ENCODE results near the gene SPAG6. TPM values are rescaled to one million over a fixed set of nuclear protein-coding genes. Genes with fewer than 3 reads are reported as not detected.

SPAG6 gene
- total RNA-seq, 1 experiment from 2014 or later: not detected

DNA sequence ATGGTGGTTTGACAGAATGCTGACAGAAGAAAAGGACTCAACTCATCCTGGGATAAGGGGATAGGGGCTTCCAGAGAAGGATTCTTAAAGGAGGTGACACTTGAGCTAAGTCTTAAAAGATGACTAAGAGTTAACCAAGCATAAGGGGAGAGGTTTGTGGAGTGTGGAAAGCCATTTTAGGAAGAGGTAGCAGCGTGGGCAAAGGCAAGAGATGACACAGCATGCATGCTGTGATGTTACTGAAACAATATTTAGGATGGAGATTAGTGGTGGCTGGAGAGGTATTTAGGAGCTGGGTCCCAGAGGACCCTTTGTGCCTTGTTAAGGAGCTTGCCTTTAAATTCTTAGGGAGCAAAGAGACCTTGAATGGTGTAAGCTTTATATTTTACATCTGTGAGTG lies 65.1 kb downstream of the SPAG6 start:
- Mint-ChIP-seq H3K9me3 (ENCODE audit: low read depth, unreplicated experiment) (peaks cover 2% of the 10 kb centered on the region), H3K4me3 (ENCODE audit: low read depth, unreplicated experiment) (no peak overlapping the region), H3K27me3 (ENCODE audit: unreplicated experiment) (no peaks in the 10 kb centered on the region), H3K4me1 (ENCODE audit: low read depth, unreplicated experiment) (no peaks in the 10 kb centered on the region), H3K27ac (ENCODE audit: unreplicated experiment) (no peak overlapping the region), H3K36me3 (ENCODE audit: insufficient read depth, unreplicated experiment) (no peaks in the 10 kb centered on the region)
- TF ChIP-seq, protein P1, sequence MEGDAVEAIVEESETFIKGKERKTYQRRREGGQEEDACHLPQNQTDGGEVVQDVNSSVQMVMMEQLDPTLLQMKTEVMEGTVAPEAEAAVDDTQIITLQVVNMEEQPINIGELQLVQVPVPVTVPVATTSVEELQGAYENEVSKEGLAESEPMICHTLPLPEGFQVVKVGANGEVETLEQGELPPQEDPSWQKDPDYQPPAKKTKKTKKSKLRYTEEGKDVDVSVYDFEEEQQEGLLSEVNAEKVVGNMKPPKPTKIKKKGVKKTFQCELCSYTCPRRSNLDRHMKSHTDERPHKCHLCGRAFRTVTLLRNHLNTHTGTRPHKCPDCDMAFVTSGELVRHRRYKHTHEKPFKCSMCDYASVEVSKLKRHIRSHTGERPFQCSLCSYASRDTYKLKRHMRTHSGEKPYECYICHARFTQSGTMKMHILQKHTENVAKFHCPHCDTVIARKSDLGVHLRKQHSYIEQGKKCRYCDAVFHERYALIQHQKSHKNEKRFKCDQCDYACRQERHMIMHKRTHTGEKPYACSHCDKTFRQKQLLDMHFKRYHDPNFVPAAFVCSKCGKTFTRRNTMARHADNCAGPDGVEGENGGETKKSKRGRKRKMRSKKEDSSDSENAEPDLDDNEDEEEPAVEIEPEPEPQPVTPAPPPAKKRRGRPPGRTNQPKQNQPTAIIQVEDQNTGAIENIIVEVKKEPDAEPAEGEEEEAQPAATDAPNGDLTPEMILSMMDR (IDR thresholded peaks at IDR 0.05; ENCODE audit: unreplicated experiment): no peak
- intact Hi-C loops (cut with micrococcal nuclease; ENCODE audit: unreplicated experiment): no loop called here
- CTCF ChIA-PET: no interaction called here
- BruUV-seq (replicated peaks): no TSS peak
- DNase-seq: no peak

DNA sequence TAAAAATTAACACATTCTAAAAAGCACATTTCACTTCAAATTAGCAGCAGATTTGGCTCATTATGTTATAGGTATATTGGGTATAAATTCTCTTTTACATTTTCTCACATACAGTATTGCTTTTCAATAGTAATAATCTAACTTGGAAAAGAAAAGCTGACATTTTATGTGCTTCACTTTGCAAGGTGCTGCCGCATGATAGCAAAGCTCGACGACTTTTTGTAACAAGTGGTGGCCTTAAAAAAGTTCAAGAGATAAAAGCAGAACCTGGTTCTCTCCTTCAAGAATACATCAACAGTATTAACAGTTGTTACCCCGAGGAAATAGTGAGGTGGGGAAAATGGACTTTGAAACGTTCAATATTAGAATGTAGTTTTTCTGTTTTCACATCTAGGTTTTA lies 65.5 kb downstream of the SPAG6 start:
- intact Hi-C loops (cut with micrococcal nuclease; ENCODE audit: unreplicated experiment): no loop called here
- no peak overlapping the region for H3K27ac Mint-ChIP-seq (ENCODE audit: unreplicated experiment)
- no peaks in the 10 kb centered on the region for H3K27me3 Mint-ChIP-seq (ENCODE audit: unreplicated experiment)
- no TSS peak for BruUV-seq (replicated peaks)
- no peaks in the 10 kb centered on the region for H3K4me1 Mint-ChIP-seq (ENCODE audit: low read depth, unreplicated experiment)
- TF ChIP-seq, protein P1 (IDR thresholded peaks at IDR 0.05; ENCODE audit: unreplicated experiment): no peak
- CTCF ChIA-PET: interaction anchor here (0.8 kb wide), 1 partner anchor 123 kb away, joined by 5 read pairs; no protein-coding TSS in a partner anchor
- H3K36me3 Mint-ChIP-seq (ENCODE audit: insufficient read depth, unreplicated experiment): no peaks in the 10 kb centered on the region
- DNase-seq: no peak
- peaks cover 2% of the 10 kb centered on the region for H3K9me3 Mint-ChIP-seq (ENCODE audit: low read depth, unreplicated experiment)
- H3K4me3 Mint-ChIP-seq (ENCODE audit: low read depth, unreplicated experiment): no peak overlapping the region

GRCh38 chr10:22414146-22414545 lies 68.8 kb downstream of the SPAG6 start:
- CTCF ChIA-PET: no interaction called here
- no peaks in the 10 kb centered on the region for H3K36me3 Mint-ChIP-seq (ENCODE audit: insufficient read depth, unreplicated experiment)
- H3K4me1 Mint-ChIP-seq (ENCODE audit: low read depth, unreplicated experiment): no peaks in the 10 kb centered on the region
- H3K27me3 Mint-ChIP-seq (ENCODE audit: unreplicated experiment): no peaks in the 10 kb centered on the region
- BruUV-seq (replicated peaks): no TSS peak
- H3K27ac Mint-ChIP-seq (ENCODE audit: unreplicated experiment): no peak overlapping the region
- H3K4me3 Mint-ChIP-seq (ENCODE audit: low read depth, unreplicated experiment): no peak overlapping the region
- H3K9me3 Mint-ChIP-seq (ENCODE audit: low read depth, unreplicated experiment): no peaks in the 10 kb centered on the region
- intact Hi-C loops (cut with micrococcal nuclease; ENCODE audit: unreplicated experiment): no loop called here
- TF ChIP-seq, protein P1 (IDR thresholded peaks at IDR 0.05; ENCODE audit: unreplicated experiment): no peak
- DNase-seq: no peak

DNA sequence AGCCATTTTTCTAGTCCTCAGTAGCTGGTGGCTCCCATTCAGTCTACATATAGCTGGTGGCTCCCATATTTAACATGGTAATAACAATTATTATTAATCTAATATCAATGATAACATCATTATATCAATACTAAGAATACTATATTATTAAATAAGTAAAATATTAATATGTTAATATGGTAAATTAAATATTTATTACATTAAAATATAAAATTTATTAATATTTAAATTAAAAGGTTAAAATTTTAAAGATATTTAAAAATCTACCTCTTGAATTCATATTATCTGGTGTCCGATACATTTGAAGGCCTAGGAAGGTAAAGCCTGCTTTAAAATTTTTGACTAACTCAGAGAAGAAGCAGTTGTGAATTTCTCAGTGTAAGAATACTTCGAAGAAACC lies 69.8 kb downstream of the SPAG6 start:
- Mint-ChIP-seq H3K36me3 (ENCODE audit: insufficient read depth, unreplicated experiment) (no peaks in the 10 kb centered on the region), H3K27me3 (ENCODE audit: unreplicated experiment) (no peaks in the 10 kb centered on the region), H3K4me1 (ENCODE audit: low read depth, unreplicated experiment) (no peaks in the 10 kb centered on the region), H3K27ac (ENCODE audit: unreplicated experiment) (no peak overlapping the region), H3K9me3 (ENCODE audit: low read depth, unreplicated experiment) (no peaks in the 10 kb centered on the region), H3K4me3 (ENCODE audit: low read depth, unreplicated experiment) (no peak overlapping the region)
- DNase-seq: no peak
- CTCF ChIA-PET: no interaction called here
- intact Hi-C loops (cut with micrococcal nuclease; ENCODE audit: unreplicated experiment): no loop called here
- TF ChIP-seq, protein P1 (IDR thresholded peaks at IDR 0.05; ENCODE audit: unreplicated experiment): no peak
- BruUV-seq (replicated peaks): no TSS peak

All from Calu3 (cell line).